Cardiac muscle cell (in vitro differentiated cells and primary cell): ENCODE data around the gene DOCK1. TPM values are rescaled to one million over a fixed set of nuclear protein-coding genes. Genes with fewer than 3 reads are reported as not detected.

Source experiments
- DNase-seq, 2 donors: peaks; one replicate each; pipeline versions ENCODE4 v3.0.0 to v3.0.0-alpha.2; 2010 to 2017; ENCODE audit warnings: low read depth in 1 of 2, low spot score in 1 of 2
- H3K27ac ChIP-seq: fragments of 200-600 bp; sonication (generic); 2 replicates; pipeline ENCODE4 v1.5.1; 2016
- H3K27me3 ChIP-seq: fragments of 200-600 bp; sonication (generic); 2 replicates; pipeline ENCODE4 v1.6.0; 2016; ENCODE audit warnings: control low read depth
- H3K36me3 ChIP-seq: fragments of 200-600 bp; sonication (generic); 2 replicates; pipeline ENCODE4 v1.5.1; 2016; ENCODE audit warnings: control low read depth
- H3K4me1 ChIP-seq: fragments of 200-600 bp; sonication (generic); 2 replicates; pipeline ENCODE4 v1.8.1; 2017; ENCODE audit warnings: low read depth, mild to moderate bottlenecking, mixed run types
- H3K4me3 ChIP-seq: fragments of 200-600 bp; sonication (generic); 2 replicates; pipeline ENCODE4 v1.5.1; 2016; ENCODE audit warnings: mild to moderate bottlenecking
- H3K9me3 ChIP-seq: fragments of 200-600 bp; sonication (generic); 2 replicates; pipeline ENCODE4 v1.5.1; 2017; ENCODE audit warnings: low read depth, mild to moderate bottlenecking, control low read depth
- polyA plus RNA-seq: library from polyadenylated mRNA; unstranded; fragments of >200 nt; fragmentation: Nextera tagmentation; extraction: Ambion mirVana; gene quantifications from 2 replicates; pipeline ENCODE4 v1.2.1, GENCODE V29; 2016
- total RNA-seq: library from RNA; depleted of rRNA; stranded (reverse); fragments of >200 nt; gene quantifications from 2 replicates; pipeline ENCODE4 v1.2.3, GENCODE V29; 2016
- TF ChIP-seq, protein P1 (sequence below): IDR thresholded peaks from 2 replicates; pipeline ENCODE4 v1.5.1; 2012; ENCODE audit warnings: low read depth, mild to moderate bottlenecking, low read length

Gene DOCK1
- total and polyA plus RNA-seq, 2 experiments from 2014 or later: 15.0 to 30.6 TPM

DNA sequence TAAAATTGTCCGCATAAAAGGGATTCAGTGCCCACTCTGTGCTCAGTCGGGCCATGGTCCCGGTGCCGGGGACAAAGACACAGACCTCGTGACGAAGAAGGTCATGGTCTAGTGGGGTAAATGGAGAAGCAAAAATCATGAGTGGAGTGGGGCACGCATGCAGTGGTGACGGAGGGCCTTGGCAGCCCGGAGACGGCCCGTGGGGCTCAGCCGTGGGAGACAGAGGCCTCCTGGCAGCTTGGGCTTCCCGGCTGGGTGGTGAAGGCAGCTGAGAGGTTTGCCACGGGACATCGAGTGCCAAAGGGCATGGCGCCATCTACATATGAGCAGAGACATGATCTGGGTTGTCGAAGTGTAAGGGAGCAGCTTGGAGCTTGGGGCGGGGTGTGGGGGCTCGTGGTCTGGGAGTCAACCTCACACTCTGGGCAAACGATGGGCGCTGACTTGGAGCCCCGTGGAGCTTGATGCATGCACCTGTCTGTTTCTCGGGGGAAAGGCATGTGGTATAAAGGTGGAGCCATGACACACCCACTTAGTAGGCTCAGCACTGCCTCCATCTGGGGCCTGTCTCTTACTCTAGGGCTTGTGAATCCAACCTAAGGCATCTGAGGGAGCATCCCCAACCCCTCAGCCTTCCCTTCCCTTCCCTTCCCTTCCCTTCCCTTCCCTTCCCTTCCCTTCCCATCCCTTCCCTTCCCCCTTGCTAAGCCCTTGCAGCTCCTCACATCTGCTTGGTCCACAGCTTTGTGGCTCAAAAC is 442.2 kb downstream of the DOCK1 start:
- Histone ChIP-seq H3K27me3 (no peaks in the 10 kb centered on the region), H3K4me3 (no peak overlapping the region), H3K27ac (peak overlapping the region; percentile 44), H3K4me1 (peaks cover 12% of the 10 kb centered on the region), H3K36me3 (no peaks in the 10 kb centered on the region), H3K9me3 (no peaks in the 10 kb centered on the region)
- no peak for DNase-seq
- TF ChIP-seq, protein P1, sequence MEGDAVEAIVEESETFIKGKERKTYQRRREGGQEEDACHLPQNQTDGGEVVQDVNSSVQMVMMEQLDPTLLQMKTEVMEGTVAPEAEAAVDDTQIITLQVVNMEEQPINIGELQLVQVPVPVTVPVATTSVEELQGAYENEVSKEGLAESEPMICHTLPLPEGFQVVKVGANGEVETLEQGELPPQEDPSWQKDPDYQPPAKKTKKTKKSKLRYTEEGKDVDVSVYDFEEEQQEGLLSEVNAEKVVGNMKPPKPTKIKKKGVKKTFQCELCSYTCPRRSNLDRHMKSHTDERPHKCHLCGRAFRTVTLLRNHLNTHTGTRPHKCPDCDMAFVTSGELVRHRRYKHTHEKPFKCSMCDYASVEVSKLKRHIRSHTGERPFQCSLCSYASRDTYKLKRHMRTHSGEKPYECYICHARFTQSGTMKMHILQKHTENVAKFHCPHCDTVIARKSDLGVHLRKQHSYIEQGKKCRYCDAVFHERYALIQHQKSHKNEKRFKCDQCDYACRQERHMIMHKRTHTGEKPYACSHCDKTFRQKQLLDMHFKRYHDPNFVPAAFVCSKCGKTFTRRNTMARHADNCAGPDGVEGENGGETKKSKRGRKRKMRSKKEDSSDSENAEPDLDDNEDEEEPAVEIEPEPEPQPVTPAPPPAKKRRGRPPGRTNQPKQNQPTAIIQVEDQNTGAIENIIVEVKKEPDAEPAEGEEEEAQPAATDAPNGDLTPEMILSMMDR: no peak

DNA sequence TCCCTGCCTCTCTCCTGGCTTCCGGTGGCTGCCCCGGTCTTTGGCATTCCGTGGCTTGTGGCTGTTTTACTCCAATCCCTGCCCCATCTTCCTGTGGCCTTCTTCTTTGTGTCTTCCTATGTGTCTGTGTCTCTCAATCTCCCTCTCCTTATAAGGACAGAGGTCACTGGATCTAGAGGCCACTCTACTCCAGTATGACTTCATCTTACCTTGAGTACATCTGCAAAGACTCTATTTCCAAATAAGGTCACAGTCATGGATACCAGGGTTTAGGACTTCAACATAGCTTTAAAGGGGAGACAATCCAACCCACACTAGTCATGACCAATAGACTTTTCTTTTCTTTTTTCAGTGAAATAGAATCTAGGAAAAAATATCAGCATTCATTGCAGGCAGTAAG is 444.5 kb downstream of the DOCK1 start:
- no peaks in the 10 kb centered on the region for H3K27me3 ChIP-seq
- TF ChIP-seq, protein P1: no peak
- peak in 1 of 2 donors; percentile 25 for DNase-seq

DNA sequence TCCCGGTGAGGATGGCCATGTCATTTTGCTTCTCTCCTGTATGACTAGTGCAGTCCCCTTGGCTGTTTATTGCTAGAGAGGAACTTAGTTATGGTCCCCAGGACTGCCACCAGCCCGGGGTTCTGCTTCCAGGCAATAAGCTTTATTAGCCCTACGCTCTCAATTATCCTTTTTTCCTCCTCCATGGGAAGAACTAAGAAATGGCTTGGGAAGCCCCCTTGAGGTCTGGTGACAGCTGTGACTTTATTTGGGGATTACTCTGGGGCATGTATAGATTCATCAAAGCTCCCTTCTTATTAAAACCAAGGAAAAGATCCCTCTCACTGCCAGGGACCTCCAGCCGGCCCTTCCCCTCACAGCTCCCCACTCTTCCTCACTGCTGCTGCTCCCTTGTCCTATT is 446.3 kb downstream of the DOCK1 start:
- Histone ChIP-seq H3K4me1 (peaks cover 6% of the 10 kb centered on the region), H3K4me3 (no peak overlapping the region), H3K27ac (no peak overlapping the region), H3K36me3 (no peaks in the 10 kb centered on the region), H3K9me3 (no peaks in the 10 kb centered on the region), H3K27me3 (no peaks in the 10 kb centered on the region)
- TF ChIP-seq, protein P1: no peak
- no peak for DNase-seq

More for the DNA sequence above, 444.5 kb downstream of the DOCK1 start:
- Histone ChIP-seq H3K9me3 (no peaks in the 10 kb centered on the region), H3K4me1 (peaks cover 7% of the 10 kb centered on the region), H3K4me3 (no peak overlapping the region), H3K27ac (no peak overlapping the region), H3K36me3 (no peaks in the 10 kb centered on the region)

DNA sequence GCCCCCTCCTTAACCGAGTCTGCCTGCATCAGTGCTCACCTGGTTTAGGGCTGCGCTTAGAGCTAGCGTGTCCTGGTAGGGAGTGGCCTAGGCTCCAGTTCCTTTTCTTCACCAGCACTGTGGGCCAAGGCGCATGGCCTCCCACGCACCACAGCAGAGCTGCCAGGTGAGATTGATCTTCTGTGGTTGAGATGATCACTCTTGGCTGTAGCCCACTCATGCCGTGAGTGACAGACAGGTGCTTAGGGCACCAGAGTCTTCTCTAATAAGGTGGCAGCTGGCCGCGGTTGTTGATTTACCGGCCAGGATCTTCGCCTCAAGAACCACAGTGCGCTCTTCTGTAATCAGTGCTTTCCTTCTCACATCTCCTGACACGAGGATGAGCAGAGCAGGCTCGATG is 448.3 kb downstream of the DOCK1 start:
- DNase-seq: no peak
- Histone ChIP-seq H3K27me3 (no peaks in the 10 kb centered on the region), H3K27ac (no peak overlapping the region), H3K4me1 (peaks cover 14% of the 10 kb centered on the region), H3K36me3 (no peaks in the 10 kb centered on the region), H3K9me3 (no peaks in the 10 kb centered on the region), H3K4me3 (no peak overlapping the region)
- TF ChIP-seq, protein P1: no peak

DNA sequence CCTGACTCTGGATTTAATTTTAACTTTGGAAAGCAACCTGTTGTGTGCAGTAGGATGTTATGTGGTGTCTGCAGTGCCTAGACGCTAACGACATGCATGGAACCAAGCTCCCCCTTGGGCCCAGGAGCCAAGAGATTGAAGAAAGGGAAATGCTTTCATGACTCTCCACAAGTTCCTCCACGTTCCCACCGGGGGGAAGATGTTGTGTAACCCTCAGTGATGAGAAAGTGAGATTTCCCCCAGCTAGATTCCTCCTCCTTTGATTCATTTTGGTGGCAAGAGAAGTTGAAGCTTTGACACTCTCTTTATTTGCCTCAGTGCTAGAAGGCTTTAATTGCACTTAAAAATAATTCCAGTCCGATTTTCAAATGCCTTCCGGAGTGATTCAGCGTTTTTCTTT is 449.0 kb downstream of the DOCK1 start:
- Histone ChIP-seq H3K9me3 (no peaks in the 10 kb centered on the region), H3K4me1 (peaks cover 18% of the 10 kb centered on the region), H3K27me3 (no peaks in the 10 kb centered on the region), H3K27ac (no peak overlapping the region), H3K4me3 (no peak overlapping the region), H3K36me3 (no peaks in the 10 kb centered on the region)
- DNase-seq: peak in 1 of 2 donors; percentile 30
- TF ChIP-seq, protein P1: no peak
